NT2/D1 (cell line): ENCODE data around the gene PRIMA1.

Experiments used
- DNase-seq: peaks from one replicate; pipeline ENCODE4 v3.0.0-alpha.2; 2011; ENCODE audit warnings: low read depth, low spot score
- H3K27me3 ChIP-seq: 2 replicates; pipeline ENCODE4 v1.6.0; 2011; ENCODE audit warnings: mild to moderate bottlenecking; ENCODE audit not compliant: insufficient read length, insufficient read depth
- H3K36me3 ChIP-seq: 2 replicates; pipeline ENCODE4 v1.6.1; 2011; ENCODE audit warnings: mild to moderate bottlenecking, low read length, mixed read lengths; ENCODE audit not compliant: insufficient read depth, insufficient read length
- H3K4me1 ChIP-seq: 2 replicates; pipeline ENCODE4 v1.5.1; 2011; ENCODE audit not compliant: insufficient read depth, insufficient read length
- H3K4me3 ChIP-seq: 2 replicates; pipeline ENCODE4 v1.5.1; 2011; ENCODE audit warnings: low read depth; ENCODE audit not compliant: insufficient read length
- H3K9ac ChIP-seq: 2 replicates; pipeline ENCODE4 v1.6.0; 2011; ENCODE audit warnings: low read depth; ENCODE audit not compliant: insufficient read length
- H3K9me3 ChIP-seq: 2 replicates; pipeline ENCODE4 v1.5.1; 2011; ENCODE audit warnings: mild to moderate bottlenecking, low read length; ENCODE audit not compliant: insufficient read depth
- SUZ12 ChIP-seq: IDR thresholded peaks from 2 replicates; pipeline ENCODE4 v1.6.1; 2011; ENCODE audit not compliant: insufficient read length, insufficient read depth; ENCODE audit errors: extremely low read depth
- YY1 ChIP-seq: IDR thresholded peaks from 2 replicates; pipeline ENCODE4 v1.6.1; 2011; ENCODE audit not compliant: insufficient read length, insufficient read depth
- ZNF274 ChIP-seq: IDR thresholded peaks from 2 replicates; pipeline ENCODE4 v1.6.1; 2011; ENCODE audit warnings: mild to moderate bottlenecking, low read depth, low read length

PRIMA1 gene

DNA sequence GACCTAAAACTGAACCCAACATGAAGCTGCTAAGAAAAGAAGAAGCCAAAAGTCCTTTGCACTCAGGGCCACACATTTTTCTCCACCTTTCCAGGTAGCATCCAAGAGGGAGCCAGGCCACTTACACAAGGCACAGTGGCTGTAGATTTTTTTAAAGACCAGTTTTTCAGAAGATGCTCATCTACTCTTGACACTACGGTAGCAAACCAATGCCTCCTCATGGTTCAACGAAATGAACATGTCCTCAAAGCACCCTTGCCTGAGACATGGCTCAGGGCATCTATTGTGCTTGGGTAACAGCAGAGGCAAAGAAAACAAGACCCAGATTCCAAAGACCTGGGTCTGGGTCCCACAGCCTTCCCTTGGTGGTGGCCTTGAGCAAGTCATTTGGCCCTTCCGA, 22.3 kb downstream of the PRIMA1 start:
- Histone ChIP-seq H3K4me3 (no peak overlapping the region), H3K9ac (no peak overlapping the region), H3K27me3 (no peaks in the 10 kb centered on the region), H3K36me3 (no peaks in the 10 kb centered on the region), H3K9me3 (no peaks in the 10 kb centered on the region), H3K4me1 (peaks cover 4% of the 10 kb centered on the region)
- DNase-seq: no peak
- no peak for TF ChIP-seq YY1
- no peak for TF ChIP-seq SUZ12
- no peak for TF ChIP-seq ZNF274

DNA sequence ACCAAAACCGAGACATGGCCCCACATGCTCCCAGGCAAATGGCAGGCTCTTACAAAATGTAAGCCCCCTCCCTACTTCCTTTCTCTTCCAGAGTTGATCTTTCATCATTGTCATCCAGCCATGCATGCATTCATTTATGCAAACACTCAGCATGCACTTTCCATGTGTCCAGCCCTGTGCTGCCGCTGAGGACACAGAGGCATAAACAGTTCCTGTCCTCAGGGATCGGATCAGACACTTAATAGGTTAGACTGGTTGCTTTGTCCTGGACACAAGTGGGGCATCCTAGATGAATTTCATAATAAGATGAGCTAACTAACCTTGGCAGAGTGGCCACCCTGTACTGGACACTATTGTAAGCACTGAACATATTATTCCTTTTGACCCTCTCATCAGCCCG, 23.1 kb downstream of the PRIMA1 start:
- H3K9me3 ChIP-seq: no peaks in the 10 kb centered on the region
- no peak overlapping the region for H3K4me3 ChIP-seq
- TF ChIP-seq ZNF274 (no peak), SUZ12 (no peak), YY1 (no peak)
- no peak for DNase-seq
- no peaks in the 10 kb centered on the region for H3K36me3 ChIP-seq
- peaks cover 4% of the 10 kb centered on the region for H3K4me1 ChIP-seq
- no peak overlapping the region for H3K9ac ChIP-seq
- no peaks in the 10 kb centered on the region for H3K27me3 ChIP-seq

DNA sequence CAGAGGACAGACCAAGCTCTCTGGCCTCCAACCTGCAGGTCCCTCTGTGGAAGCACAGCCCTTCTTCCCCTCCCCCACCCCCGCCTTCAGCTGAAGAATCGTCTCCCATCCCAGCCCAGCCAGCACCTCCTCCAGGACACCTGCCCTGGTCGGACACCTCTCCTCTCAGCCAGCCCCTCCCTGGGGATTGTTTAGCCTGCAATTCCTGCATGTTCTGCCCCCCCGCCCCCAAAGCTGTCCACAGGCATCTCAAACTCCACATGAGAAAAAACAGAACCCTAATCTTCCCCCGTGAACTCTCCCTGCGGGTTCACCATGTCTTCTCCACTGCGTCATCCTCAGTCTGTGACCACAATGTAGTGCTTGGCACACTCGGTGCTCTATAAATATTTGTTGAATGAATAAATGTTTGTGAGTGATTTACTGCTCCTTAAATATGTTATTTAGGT, 24.1 kb downstream of the PRIMA1 start:
- no peaks in the 10 kb centered on the region for H3K9me3 ChIP-seq

DNA sequence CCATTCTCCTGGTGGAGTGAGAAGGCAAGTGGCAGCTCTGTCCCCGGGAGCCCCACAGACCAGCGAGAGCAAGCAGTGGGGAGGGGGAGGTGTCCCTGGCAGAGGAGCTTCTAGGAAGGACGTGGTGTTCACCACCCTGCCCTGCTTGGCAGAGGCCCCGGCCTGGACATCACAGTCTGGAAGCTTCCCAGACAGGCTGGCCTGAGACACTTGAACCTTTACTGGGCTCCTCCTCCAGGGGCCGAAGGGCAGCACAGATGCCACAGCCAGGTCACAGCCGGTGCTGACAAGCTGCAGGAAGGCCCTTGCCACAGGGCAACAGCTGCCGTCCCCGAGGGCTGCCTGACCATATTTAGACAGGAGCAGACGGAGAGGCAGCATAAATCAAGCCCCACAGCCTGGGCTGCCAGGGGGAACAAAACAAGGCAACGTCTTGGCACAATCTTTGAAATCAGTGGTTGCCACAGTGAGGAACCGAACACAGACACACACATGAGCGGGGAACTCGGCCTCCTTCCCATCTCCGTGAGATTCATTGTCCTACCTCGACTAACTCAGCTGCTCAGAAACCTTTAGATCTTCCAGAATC, 28.5 kb downstream of the PRIMA1 start:
- Histone ChIP-seq H3K36me3 (no peaks in the 10 kb centered on the region), H3K9ac (no peak overlapping the region), H3K4me1 (peaks cover 7% of the 10 kb centered on the region), H3K9me3 (no peaks in the 10 kb centered on the region), H3K4me3 (no peak overlapping the region), H3K27me3 (no peaks in the 10 kb centered on the region)
- TF ChIP-seq ZNF274: no peak
- TF ChIP-seq YY1: no peak
- no peak for TF ChIP-seq SUZ12
- DNase-seq: no peak

More for the DNA sequence above, 24.1 kb downstream of the PRIMA1 start:
- H3K4me3 ChIP-seq: no peak overlapping the region
- peaks cover 7% of the 10 kb centered on the region for H3K4me1 ChIP-seq
- H3K27me3 ChIP-seq: no peaks in the 10 kb centered on the region
- no peak overlapping the region for H3K9ac ChIP-seq
- H3K36me3 ChIP-seq: no peaks in the 10 kb centered on the region
- no peak for DNase-seq
- TF ChIP-seq SUZ12: no peak
- no peak for TF ChIP-seq YY1
- TF ChIP-seq ZNF274: no peak

DNA sequence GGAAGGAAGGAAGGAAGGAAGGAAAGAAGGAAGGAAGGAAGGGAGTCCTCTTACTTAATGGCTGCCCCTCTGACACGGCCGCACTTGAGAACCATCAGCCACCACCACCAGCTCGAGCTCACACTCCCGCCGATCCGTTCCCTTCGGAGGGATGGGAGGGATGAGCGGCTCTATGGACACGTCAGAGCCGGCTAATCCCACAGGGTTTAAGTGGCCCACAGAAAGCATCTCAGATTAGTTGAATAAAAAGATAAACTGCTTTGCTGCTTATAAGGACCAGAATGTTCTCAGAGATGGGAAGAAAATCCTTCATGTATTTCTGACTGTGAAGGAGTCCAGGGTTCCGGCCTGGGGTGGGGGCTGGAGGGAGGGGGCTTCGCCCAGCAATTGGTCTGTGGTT, 31.1 kb downstream of the PRIMA1 start:
- Histone ChIP-seq H3K9ac (no peak overlapping the region), H3K4me3 (no peak overlapping the region), H3K9me3 (no peaks in the 10 kb centered on the region), H3K4me1 (peaks cover 2% of the 10 kb centered on the region), H3K27me3 (no peaks in the 10 kb centered on the region), H3K36me3 (no peaks in the 10 kb centered on the region)
- TF ChIP-seq ZNF274: no peak
- TF ChIP-seq YY1: no peak
- no peak for TF ChIP-seq SUZ12
- DNase-seq: no peak

DNA sequence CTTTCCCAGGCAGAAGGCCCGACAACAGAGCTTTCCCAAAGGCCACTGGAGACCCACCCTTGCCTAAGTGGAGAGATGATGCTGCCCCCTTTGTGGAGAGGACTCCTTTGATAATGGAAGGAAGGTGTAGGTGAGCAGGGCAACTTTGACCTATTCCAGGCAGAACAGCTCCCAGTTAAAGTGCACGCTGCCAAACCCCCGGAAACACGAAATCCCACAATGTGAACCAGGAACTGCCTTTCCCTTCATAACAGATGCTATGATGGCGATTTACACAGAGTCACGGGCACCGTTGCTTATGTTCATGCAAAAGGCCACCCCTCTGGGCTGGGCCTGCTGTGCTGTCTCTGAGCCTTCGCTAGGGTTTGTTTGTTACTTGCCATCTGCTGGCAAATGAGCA, 34.6 kb downstream of the PRIMA1 start:
- H3K36me3 ChIP-seq: no peaks in the 10 kb centered on the region

DNA sequence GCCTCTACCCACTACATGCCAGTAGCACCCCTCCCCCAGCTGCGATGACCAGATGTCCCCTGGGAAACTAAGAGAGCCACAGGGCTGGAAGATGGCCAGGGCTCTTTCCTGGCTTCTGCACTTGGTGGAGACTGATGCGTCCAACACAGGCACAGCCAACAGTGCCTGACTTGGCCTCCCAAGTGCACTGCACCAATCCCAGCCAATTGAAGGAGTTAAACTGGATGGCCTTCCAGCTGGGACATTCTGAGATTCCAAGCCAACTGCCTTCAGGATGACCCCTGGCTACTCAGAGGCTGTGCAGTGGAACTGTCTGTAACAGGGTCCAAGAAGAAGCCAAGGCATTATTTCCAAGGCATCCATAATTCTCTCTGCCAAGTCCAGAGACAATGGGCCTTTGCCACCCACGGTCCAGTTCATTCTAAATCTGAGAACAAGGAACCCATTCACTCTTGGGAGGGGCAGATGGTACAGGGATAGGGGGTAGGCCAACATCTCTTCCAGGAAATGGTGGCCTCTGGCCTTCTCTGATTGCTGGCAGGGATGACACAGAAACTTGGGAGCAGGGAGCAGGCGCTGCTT, 35.2 kb downstream of the PRIMA1 start:
- H3K36me3 ChIP-seq: no peaks in the 10 kb centered on the region
- DNase-seq: no peak
- peaks cover 4% of the 10 kb centered on the region for H3K4me1 ChIP-seq
- no peak overlapping the region for H3K4me3 ChIP-seq
- no peak overlapping the region for H3K9ac ChIP-seq
- TF ChIP-seq SUZ12: no peak
- no peak for TF ChIP-seq YY1
- no peak for TF ChIP-seq ZNF274
- H3K27me3 ChIP-seq: no peaks in the 10 kb centered on the region
- H3K9me3 ChIP-seq: no peaks in the 10 kb centered on the region

More for the DNA sequence above, 34.6 kb downstream of the PRIMA1 start:
- Histone ChIP-seq H3K4me3 (no peak overlapping the region), H3K27me3 (no peaks in the 10 kb centered on the region), H3K9me3 (no peaks in the 10 kb centered on the region), H3K4me1 (no peaks in the 10 kb centered on the region), H3K9ac (no peak overlapping the region)
- TF ChIP-seq ZNF274 (no peak), YY1 (no peak), SUZ12 (no peak)
- no peak for DNase-seq
